Measurements from ENCODE around the gene PHACTR1. TPM values are rescaled to one million over a fixed set of nuclear protein-coding genes. Genes with fewer than 3 reads are reported as not detected.

PHACTR1 gene
- total RNA-seq, 1 donor from 2014 or later = 2.2 TPM

DNA sequence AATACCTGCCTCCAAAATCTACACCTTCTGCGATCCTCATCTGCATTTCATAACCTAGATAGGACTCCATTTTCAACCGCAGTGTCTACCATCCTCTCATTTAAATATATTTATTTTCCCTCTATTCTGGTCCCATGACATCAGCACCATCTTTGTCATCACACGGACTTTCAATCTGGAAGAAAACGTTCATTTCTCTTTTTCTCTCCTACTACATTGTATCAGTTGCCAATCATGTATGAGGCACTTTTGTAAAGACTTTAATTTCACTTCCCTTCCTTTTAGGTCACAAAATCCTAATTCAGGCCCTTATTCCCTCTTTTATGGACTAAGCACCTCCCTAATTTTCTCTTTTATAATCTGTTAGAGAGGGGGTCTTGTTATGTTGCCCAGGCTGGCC is 89.6 kb downstream of the PHACTR1 start:
- no peak overlapping the region for H3K4me3 ChIP-seq (ENCODE audit: low read depth, low read length)
- no peak for DNase-seq (ENCODE audit: low read depth)
- H3K27me3 ChIP-seq (ENCODE audit: control insufficient read depth, insufficient read depth, low read length) = no peaks in the 10 kb centered on the region
- no peaks in the 10 kb centered on the region for H3K36me3 ChIP-seq (ENCODE audit: control insufficient read depth, insufficient read depth, low read length)
- TF ChIP-seq, protein P1, sequence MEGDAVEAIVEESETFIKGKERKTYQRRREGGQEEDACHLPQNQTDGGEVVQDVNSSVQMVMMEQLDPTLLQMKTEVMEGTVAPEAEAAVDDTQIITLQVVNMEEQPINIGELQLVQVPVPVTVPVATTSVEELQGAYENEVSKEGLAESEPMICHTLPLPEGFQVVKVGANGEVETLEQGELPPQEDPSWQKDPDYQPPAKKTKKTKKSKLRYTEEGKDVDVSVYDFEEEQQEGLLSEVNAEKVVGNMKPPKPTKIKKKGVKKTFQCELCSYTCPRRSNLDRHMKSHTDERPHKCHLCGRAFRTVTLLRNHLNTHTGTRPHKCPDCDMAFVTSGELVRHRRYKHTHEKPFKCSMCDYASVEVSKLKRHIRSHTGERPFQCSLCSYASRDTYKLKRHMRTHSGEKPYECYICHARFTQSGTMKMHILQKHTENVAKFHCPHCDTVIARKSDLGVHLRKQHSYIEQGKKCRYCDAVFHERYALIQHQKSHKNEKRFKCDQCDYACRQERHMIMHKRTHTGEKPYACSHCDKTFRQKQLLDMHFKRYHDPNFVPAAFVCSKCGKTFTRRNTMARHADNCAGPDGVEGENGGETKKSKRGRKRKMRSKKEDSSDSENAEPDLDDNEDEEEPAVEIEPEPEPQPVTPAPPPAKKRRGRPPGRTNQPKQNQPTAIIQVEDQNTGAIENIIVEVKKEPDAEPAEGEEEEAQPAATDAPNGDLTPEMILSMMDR (IDR thresholded peaks at IDR 0.05; ENCODE audit: insufficient read depth, low read length, poor library complexity, severe bottlenecking) = no peak

DNA sequence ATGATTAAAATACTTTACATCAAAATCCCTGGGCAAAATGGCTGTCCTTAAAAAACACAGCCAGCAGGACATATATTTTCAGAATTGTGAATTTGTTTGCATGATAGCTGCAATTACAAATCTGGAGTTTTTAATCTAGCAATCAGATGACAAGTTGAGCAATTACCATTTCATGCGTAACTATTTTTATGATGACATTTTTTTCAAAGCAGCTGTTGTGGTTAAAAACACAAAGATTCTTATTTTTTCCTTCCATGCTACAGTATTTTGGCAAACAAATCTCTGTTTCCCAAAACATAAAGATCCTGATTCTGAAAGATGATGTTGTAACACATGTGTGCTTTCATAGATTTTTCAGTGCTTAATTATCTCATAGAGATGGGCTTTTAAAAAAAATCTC is 90.2 kb downstream of the PHACTR1 start:
- DNase-seq (ENCODE audit: low read depth) = no peak
- Histone ChIP-seq H3K27me3 (ENCODE audit: control insufficient read depth, insufficient read depth, low read length) (no peaks in the 10 kb centered on the region), H3K4me3 (ENCODE audit: low read depth, low read length) (no peak overlapping the region), H3K36me3 (ENCODE audit: control insufficient read depth, insufficient read depth, low read length) (no peaks in the 10 kb centered on the region)
- TF ChIP-seq, protein P1 (IDR thresholded peaks at IDR 0.05; ENCODE audit: insufficient read depth, low read length, poor library complexity, severe bottlenecking) = no peak

DNA sequence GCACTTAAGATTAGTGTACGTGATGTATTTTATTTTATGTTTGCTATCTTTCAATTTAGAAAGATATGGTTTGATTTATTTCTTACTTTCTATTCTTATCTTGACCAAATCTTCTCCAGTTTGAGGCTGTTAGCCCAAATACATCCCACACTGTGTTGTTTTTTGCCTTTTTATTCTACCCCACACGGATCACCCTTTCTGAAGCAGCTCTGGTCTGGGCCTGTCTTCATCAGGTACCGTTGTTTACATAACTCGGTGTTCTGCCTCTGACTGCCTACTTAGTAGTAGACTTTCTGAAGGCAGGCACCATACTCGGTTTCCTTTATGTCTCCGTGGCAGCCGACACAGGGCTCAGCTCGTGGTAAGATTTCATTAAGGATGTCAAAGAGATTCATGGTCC is 95.0 kb downstream of the PHACTR1 start:
- TF ChIP-seq, protein P1 (IDR thresholded peaks at IDR 0.05; ENCODE audit: insufficient read depth, low read length, poor library complexity, severe bottlenecking) = no peak
- Histone ChIP-seq H3K4me3 (ENCODE audit: low read depth, low read length) (no peak overlapping the region), H3K36me3 (ENCODE audit: control insufficient read depth, insufficient read depth, low read length) (no peaks in the 10 kb centered on the region), H3K27me3 (ENCODE audit: control insufficient read depth, insufficient read depth, low read length) (no peaks in the 10 kb centered on the region)
- DNase-seq (ENCODE audit: low read depth) = no peak

DNA sequence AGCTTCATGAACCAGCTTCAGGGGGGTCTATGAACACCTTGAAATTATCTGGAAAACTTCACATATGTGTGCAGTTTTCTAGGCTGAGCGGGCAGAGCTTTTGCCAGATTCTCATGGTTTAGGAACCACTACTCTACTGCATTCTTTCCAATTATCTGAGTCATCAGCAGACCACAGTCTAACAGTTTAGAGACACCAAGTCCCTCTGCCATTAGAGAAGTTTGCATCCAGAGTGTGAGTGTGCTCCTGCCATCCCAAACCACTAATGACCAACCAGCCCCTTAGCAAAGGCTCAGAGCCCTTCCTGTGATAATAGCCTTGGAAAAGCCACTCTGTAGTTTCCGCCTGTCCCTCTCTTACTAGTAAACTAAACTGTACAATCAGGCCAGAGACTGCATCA is 96.8 kb downstream of the PHACTR1 start:
- Histone ChIP-seq H3K4me3 (ENCODE audit: low read depth, low read length) (no peak overlapping the region), H3K36me3 (ENCODE audit: control insufficient read depth, insufficient read depth, low read length) (no peaks in the 10 kb centered on the region), H3K27me3 (ENCODE audit: control insufficient read depth, insufficient read depth, low read length) (no peaks in the 10 kb centered on the region)
- TF ChIP-seq, protein P1 (IDR thresholded peaks at IDR 0.05; ENCODE audit: insufficient read depth, low read length, poor library complexity, severe bottlenecking) = no peak
- no peak for DNase-seq (ENCODE audit: low read depth)

DNA sequence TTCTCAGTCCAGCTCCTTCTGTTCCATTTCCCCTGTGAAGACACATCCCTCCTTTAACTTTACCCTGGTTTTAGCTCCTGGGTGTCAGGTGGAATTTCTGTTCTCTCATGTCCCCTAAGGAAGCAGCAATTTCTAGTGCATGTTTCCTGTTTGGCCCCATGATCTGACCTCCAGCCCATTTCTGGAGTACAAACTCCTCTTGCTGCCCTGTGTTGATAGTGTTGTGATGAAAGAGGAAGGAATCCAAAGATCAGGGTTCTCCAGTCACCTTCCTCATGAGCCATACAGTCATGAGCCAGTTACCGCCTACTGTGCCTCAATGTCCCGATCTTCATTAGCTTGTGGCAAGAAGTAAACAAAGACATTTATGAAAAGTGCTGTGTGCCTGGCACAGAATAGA is 97.4 kb downstream of the PHACTR1 start:
- H3K36me3 ChIP-seq (ENCODE audit: control insufficient read depth, insufficient read depth, low read length) = no peaks in the 10 kb centered on the region
- H3K4me3 ChIP-seq (ENCODE audit: low read depth, low read length) = no peak overlapping the region
- H3K27me3 ChIP-seq (ENCODE audit: control insufficient read depth, insufficient read depth, low read length) = no peaks in the 10 kb centered on the region
- no peak for DNase-seq (ENCODE audit: low read depth)
- TF ChIP-seq, protein P1 (IDR thresholded peaks at IDR 0.05; ENCODE audit: insufficient read depth, low read length, poor library complexity, severe bottlenecking) = no peak

DNA sequence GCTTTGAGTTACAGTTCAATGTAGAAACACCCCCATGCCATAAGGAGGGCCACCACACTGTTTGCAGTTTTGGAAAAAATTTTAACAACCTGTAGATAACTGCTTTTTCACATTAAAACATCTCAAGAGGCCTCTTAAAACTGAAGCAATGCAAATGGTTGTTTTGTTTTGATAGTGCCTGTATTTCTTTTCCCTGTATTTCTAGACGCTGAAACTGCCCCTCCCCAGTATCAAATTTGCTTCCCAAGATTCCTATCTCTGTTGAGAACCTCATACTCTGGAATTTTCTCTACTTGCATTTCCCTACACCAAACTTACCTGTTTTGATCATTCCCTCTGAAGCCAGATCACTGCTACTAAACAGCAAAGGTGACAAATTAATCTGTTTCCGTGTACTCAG is 98.5 kb downstream of the PHACTR1 start:
- no peak for DNase-seq (ENCODE audit: low read depth)
- Histone ChIP-seq H3K36me3 (ENCODE audit: control insufficient read depth, insufficient read depth, low read length) (no peaks in the 10 kb centered on the region), H3K4me3 (ENCODE audit: low read depth, low read length) (no peak overlapping the region), H3K27me3 (ENCODE audit: control insufficient read depth, insufficient read depth, low read length) (no peaks in the 10 kb centered on the region)
- TF ChIP-seq, protein P1 (IDR thresholded peaks at IDR 0.05; ENCODE audit: insufficient read depth, low read length, poor library complexity, severe bottlenecking) = no peak
